GM19452 (cell line): ENCODE data around the gene MEGF6.

Experiments
- ATAC-seq: cut with Tn5 transposase; IDR thresholded peaks from one replicate; pipeline ENCODE4 v1.9.1; 2021; ENCODE audit not compliant: unreplicated experiment

The MEGF6 gene

GRCh38 chr1:3555131-3555920 is 56.0 kb downstream of the MEGF6 start:
- no peak for ATAC-seq

DNA sequence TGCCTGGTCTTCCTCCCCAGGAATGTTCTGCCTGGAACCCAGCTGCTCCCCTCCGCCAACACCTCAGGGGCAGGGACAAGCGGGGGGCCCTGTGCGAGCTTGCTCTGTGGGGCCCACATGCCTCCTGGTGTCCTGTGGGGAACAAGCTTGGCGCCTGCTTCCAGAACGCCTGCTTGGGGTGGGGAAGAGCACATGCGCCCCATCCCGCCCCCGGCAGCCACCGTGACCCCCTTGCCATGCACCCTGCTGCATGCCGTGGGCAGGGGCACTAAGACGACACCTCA is 57.4 kb downstream of the MEGF6 start:
- no peak for ATAC-seq

GRCh38 chr1:3553166-3553939 is 58.0 kb downstream of the MEGF6 start:
- ATAC-seq, result no peak

- no peak for ATAC-seq
These were observed 58.6 kb downstream of the MEGF6 start for GRCh38 chr1:3552751-3553150.

GRCh38 chr1:3552176-3552575 is 59.1 kb downstream of the MEGF6 start:
- ATAC-seq, result no peak

- ATAC-seq, result no peak
These were observed 59.6 kb downstream of the MEGF6 start for GRCh38 chr1:3551711-3552110.

DNA sequence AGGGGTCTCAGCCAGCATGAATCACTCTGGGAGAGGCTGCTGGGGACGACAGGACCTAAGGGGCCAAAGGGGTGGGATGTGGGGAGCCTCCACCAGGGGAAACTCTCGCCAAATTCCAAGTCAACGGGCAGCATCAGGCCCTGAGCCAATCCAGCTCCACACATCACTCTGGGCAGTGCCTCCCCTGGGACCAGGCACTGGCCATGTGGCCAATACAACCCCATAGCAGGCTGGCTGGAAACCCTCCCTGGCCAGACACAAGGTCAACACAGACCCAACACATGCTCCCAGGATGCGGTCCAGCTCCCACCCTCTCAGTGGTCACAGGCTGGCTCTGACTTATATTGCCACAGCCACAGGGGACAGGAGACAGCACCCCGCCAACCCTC is 60.0 kb downstream of the MEGF6 start:
- no peak for ATAC-seq

- ATAC-seq, result no peak
These were observed 60.6 kb downstream of the MEGF6 start for GRCh38 chr1:3550511-3551289.

DNA sequence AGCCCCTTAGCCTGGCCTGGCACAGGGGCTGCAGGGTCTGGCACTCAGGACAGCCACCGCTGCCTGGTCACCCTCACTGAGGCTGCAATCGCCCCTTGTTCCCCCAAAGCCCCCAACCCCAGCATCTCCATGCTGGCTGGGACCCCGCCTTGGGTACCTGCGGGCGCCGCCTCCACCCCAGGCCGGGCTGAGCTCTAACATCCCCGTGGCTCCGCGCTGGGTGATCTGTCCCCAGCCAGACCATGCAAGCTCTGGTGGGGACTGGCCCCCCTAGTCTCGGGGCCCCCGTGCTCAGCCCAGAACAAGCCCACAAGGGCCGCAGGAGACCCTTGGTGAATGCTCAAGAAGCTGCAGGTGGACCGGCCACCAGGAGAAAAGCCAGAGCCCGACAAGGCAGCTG is 62.4 kb downstream of the MEGF6 start:
- no peak for ATAC-seq

DNA sequence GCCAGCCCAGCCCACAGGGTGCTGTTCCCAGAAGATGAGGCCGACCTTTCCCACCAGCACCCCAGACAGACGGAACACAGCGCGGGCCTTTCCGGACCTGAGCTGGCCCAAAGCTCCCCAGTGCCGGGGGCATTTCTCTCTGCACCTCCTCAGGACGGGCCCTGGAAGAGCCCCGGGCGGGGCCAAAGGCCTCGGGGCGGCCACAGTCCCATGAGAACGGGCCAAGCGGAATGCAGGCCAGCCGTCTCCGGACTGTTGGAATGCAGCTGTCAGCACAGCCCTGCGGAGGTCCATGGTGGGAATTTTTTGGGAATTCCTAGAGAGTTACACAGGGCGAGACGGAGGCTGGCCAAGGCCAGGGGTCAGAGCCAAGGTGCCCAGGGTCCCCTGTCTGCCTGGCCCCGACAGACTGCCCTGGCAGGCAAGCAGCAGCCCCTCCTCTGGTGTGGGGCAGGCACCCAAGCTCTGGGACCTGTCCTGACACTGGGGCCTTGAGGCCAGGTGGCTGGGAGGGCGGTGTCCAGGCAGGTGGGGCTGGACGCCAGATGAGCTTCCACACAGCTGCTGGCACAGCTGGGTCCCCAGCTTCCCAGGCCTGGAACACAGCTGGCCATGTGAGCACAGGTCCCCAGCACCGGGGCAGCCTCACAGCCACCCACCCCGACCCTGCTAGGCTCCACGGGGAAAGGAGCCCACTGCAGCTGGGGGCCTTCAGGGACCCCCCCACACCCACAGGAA is 63.0 kb downstream of the MEGF6 start:
- no peak for ATAC-seq

DNA sequence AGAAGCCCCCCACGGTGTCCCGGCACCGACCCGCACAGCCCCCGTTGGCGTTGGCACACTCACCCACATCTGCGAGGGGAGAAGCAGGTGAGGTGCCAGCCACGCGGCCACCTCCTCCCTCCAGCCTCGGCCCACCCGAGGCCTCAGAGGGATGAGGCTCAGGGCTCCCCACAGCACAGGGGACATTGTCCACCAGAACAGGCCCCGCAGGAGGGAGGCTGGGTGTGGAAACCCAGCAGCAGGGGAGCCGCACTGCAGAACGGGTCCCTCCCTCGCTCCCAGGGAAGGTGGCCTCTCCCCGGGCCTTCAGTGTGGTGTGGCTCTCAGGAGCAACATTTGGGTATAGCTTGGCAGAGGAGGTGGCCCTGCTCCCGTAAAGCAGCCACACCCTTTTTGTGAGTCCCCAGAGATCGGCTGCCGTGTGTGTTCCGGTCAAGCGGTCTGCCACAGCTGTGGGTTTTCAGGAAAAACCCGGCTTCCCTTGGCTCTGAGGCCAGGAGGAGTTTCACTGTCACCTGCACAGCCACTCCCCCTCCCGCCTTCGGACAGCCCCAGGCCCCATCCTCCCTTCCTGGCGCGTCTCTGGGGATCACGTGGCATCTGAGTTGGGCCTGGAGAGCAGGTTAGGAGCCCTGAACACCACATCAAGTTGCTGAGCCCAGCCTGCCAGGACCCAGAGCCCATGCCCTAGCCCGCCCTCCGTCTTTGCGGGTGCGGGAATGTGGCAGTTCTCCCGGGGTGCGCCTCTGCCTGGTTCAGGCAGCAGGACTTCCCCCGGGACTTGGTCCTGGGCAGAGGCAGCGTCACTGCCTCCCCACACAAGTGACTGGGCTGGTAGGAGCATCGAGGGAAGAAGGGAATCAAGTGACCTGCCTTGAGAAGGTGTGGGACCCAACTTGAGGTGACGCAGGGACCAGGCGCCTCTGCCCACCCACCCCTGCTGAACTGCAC is 64.0 kb downstream of the MEGF6 start:
- no peak for ATAC-seq

DNA sequence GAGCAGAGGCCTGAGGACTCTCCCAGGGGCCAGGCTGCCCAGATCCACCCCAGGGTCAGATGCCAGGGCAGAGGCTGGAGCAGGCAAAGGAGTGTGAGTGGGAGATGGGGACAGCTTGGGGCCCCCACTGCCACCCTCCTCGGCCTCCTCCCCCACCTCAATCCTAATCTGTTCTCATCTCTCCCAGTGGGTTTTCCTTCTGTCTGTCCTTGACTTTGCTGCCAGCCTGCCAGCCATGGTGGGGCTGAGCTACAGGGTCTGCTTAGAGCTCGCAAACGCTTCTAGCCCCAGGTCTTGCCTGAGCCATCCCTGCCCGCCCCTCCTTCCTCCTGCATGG is 65.3 kb downstream of the MEGF6 start:
- ATAC-seq, result no peak

DNA sequence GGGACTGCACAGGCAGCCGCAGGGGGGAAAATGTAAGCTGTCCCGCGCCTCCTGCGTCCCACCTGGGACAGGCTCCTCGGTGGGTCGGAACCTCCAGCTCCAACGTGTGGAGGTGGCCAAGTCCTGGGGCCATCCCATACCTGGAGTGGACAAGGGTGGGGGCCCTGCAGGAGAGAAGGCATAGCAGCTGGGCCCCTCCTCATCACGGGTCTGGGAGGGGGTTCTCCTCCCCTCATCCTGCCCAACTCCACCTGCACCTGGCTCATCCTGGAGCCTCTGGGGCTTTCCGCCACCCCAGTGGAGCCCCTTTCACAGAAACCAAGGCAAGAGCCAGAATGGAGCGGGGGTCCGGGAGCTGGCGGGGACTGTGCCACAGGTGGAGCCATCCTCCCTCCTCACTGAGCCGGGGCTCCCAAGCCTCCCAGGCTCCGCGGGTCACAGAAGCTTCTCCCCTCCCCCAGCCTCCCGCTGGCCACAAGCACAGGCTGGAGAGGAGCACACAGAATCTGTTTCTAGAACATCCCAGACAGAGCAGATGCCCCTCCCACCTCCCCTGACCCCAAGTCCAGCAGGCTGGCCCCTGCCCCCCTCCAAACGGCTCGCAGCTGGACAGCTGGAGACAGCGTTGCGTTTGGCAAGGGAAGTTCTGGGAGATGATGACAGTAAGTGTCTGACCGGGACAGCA is 65.8 kb downstream of the MEGF6 start:
- ATAC-seq, result no peak

DNA sequence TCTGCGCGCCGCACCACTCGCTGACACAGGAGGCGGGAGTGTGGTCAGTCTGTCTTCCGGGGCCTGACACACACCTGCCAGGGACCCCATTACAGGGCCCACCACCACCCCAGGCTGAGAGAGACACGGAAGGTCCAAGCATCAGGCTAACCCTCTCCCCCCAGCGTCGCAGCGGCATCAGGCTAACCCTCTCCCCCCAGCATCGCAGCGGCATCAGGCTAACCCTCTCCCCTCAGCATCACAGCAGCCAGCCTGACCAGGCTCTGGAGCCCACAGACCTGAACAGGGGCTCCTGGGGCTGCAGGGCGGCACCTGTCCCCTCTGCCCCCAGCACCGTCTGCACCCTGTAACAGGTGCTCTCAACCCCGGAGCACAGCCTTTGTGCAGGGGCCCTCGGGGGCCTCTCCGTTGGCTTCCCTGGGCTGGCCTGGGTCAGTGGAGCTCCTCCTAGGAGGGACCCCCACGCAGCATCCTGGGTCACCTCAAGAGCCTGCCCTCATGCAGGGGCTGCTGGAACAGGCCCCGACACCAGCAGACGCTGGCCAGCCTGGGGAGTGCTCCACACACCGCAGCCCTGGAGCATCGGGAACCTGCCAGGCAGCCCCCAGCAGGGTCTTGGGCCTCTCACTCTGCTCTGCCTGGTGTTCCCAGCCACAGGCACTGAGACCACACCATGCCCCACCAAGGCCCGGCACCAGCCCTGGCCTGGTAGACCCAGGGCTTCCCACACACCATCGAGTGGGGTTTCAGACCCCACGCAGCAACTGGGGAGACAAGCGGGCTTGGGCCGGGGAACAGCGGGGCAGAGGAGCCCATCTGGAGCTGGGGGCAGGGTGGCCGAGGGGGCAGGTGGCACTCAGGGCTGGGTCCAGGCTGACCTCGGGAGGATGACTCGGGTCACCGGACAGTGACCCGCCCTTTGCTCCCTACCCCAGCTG is 67.0 kb downstream of the MEGF6 start:
- ATAC-seq, result no peak

DNA sequence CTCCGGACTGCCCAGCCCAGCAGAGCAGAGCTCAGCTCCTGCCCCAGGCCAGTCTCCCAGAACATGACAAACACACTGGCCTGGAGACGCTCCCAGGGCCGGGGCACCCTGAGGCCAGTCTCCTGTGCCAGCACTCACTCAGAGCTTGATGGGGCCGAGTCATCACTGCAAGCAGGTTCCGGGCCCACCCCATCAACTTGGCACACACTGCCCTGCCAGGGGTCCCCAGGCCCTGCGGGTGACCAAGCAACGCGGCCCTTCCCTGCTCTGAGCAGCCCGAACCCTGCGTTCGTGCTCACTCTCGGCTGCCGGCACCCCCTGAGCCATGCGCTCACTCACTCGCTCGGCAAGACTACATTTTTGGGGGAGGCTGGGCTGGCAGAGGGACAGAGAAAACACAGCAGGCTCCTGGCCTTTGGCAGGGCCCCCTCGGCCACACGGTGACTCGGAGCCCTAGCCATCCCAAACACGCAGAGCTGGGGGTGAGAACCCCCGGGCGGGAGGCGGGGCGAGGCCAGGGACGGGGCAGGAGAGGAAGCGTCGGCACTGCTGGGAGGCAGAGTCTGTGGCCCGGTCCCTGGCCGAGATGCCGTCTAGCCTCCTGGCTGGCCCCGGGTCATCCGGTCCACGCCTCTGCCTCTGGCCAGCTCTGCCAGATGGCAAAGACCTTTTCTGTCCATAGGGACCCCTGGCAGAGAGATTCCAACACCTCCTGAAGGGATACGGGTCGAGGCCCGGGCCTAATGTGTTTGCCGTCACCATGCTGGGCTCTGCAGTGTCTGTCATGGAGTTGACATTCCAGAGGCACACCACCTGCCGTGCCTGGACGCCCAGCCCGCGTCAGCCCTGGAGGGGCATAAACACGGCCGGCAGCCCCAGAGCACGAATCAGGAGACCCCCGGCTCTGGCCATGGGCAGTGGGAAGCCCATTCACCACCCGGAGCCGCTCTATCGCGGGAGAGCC is 68.0 kb downstream of the MEGF6 start:
- ATAC-seq, result no peak

DNA sequence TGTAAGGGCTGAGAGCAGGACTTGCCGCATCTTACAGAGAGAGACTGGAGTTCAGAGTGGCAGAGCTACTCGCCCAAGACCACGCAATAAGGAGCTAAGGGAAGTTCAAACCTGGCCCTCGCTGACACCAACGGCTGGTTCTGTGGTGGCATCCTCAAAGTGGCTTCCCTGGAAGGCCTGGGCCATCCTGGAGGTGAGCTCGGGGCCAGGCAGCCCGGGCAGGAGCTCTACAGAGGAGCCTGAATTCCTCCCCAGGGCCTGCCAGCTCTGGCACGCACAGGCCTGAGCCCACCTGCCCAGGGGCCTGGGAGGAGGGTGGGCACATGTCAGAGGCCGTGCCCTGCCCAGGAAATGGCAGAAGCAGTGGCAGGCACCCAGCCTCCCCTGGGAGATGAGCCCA is 68.6 kb downstream of the MEGF6 start:
- ATAC-seq, result no peak

- no peak for ATAC-seq
These were observed 69.4 kb downstream of the MEGF6 start for GRCh38 chr1:3541936-3542335.
